GM12892 (cell line): Measurements from ENCODE around the gene CDX1.

Source experiments
- DNase-seq: peaks from one replicate; pipeline ENCODE4 v3.0.0; 2011; ENCODE audit not compliant: insufficient read length
- FAIRE-seq: peaks from 2 replicates; lab custom pipeline; 2011; peaks lifted over from hg19 to GRCh38; lab: Jason Lieb, UNC
- POLR2A ChIP-seq: IDR thresholded peaks from 2 replicates; pipeline ENCODE4 v1.6.1; 2011; ENCODE audit warnings: low read depth, low read length, control low read depth
- POLR2AphosphoS5 ChIP-seq: IDR thresholded peaks from 2 replicates; pipeline ENCODE4 v1.6.1; 2011; ENCODE audit warnings: low read depth, low read length, control low read depth
- TAF1 ChIP-seq: IDR thresholded peaks from 2 replicates; pipeline ENCODE4 v1.6.1; 2011; ENCODE audit warnings: low read depth, mild to moderate bottlenecking, control low read depth, low read length, borderline replicate concordance

The CDX1 gene

DNA sequence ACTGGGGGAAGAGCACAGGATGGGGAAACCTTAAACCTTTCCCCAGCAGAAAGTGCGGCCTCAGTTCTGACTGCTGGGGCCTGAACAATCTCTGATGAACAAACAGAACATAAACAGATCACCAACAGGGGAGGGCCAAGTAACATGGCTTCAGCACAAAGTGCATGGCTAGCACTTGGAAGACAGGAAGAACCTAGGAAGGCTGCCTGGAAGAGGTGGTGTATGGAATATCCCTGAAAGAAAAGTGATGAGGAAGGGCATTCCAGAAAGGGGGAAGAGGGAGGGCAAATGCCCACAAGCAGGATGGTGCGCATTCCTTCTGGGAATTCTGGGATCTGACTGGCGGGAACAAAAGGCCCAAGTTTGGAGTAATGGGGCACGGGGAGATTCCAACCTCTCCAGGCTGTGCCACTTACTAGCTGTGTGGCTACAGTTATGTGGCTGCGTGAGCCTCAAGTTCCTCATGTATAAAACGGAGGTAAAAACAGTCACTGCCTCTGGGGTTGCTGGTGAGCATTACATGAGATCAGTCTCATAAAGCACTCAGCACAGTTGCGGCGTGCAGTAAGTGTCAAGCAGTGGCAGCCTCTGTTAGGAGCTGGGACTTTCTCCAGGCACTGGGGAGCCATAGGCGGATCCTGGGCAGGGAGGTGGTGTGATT, 12.5 kb upstream of the CDX1 start:
- FAIRE-seq = peak; percentile 83

GRCh38 chr5:150154618-150155128, 11.9 kb upstream of the CDX1 start:
- DNase-seq (no peak), FAIRE-seq (no peak)
- TF ChIP-seq POLR2A (no peak), POLR2AphosphoS5 (no peak), TAF1 (no peak)

More for the DNA sequence above, 12.5 kb upstream of the CDX1 start:
- no peak for TF ChIP-seq POLR2A
- TF ChIP-seq TAF1 = no peak
- TF ChIP-seq POLR2AphosphoS5 = no peak
- no peak for DNase-seq

GRCh38 chr5:150155258-150156026, 11.1 kb upstream of the CDX1 start, which contains the start of gene PDGFRB:
TSS of gene PDGFRB (minus strand) at chr5:150155845. CDS start at chr5:150137047, 18,798 bp downstream.
- FAIRE-seq = peak; percentile 53
- TF ChIP-seq POLR2AphosphoS5 (no peak), POLR2A (no peak), TAF1 (no peak)
- DNase-seq = peak; percentile 71

GRCh38 chr5:150156027-150156368, 10.6 kb upstream of the CDX1 start:
- FAIRE-seq (no peak), DNase-seq (no peak)
- TF ChIP-seq POLR2A (no peak), POLR2AphosphoS5 (no peak), TAF1 (no peak)

DNA sequence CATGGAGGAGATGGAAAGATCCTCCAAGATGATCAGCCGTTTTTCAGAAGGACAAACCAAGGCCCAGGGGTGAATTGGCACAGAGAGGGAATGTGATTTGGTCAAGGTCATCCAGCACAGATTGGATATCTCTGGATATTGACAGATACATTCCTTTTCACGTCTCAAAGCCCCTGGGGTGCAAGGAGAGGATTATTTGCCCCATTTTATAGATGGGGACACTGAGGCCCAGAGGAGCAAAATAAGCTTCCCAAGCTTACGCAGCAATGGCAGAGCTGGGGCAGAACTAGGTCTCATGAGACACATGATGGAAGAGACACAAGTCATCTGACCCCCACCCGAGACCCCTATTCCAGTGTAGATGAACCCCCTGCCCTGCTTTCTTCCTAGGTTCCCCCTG, 10.0 kb upstream of the CDX1 start:
- no peak for FAIRE-seq
- DNase-seq = no peak
- TF ChIP-seq TAF1 (no peak), POLR2A (no peak), POLR2AphosphoS5 (no peak)

DNA sequence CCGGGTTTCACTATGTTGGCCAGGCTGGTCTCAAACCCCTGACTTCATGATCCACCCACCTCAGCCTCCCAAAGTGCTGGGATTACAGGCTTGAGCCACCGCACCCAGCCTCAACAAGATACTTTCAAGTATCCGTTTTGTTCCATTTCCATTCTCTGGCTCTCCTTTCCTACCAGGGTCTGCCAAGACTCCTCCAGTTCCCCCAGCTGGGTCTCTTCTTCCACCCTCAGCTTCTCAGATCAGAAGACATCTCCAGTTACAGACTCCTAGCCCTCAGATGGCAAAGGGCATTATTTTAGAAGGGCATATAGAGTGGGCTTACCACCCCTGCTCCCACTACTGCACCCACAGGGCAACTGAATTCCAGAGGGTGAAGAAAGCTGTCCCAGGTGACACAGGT, 9.4 kb upstream of the CDX1 start:
- DNase-seq (no peak), FAIRE-seq (no peak)
- TF ChIP-seq POLR2A = no peak
- TF ChIP-seq TAF1 = no peak
- TF ChIP-seq POLR2AphosphoS5 = no peak

- no peak for TF ChIP-seq POLR2AphosphoS5
- TF ChIP-seq TAF1 = no peak
- no peak for TF ChIP-seq POLR2A
- no peak for DNase-seq
- FAIRE-seq = no peak
Measured at GRCh38 chr5:150158170-150158949, 8.2 kb upstream of the CDX1 start.

GRCh38 chr5:150159031-150159430, 7.5 kb upstream of the CDX1 start:
- no peak for FAIRE-seq

DNA sequence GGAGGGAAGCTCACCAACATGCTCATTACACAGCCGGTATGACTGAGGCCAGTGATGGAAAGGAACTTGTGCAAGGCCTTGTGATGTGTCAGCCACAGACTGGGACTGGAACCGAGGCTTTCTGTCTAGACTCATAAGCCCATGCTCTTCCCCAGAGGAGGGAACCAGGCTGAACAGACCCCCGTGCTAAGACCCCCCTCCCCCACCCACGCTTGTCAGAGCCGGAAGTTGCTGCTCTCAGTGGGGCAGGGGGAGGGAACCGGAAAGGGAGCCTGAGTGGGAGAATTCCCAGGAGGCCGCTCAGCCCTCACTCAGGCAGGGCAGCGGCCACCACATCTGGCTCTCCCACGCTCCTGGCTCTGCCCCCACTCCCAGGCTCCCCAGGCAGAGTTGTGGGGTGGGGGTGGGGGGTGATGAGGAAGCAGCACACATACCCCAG, 6.8 kb upstream of the CDX1 start:
- TF ChIP-seq POLR2A (no peak), TAF1 (no peak), POLR2AphosphoS5 (no peak)
- FAIRE-seq (no peak), DNase-seq (no peak)

More at GRCh38 chr5:150159031-150159430, 7.5 kb upstream of the CDX1 start:
- TF ChIP-seq POLR2AphosphoS5 = no peak
- no peak for TF ChIP-seq POLR2A
- TF ChIP-seq TAF1 = no peak
- no peak for DNase-seq

- no peak for TF ChIP-seq TAF1
- no peak for TF ChIP-seq POLR2AphosphoS5
- TF ChIP-seq POLR2A = no peak
- FAIRE-seq (no peak), DNase-seq (no peak)
Measured at GRCh38 chr5:150160448-150161081, 6.0 kb upstream of the CDX1 start.

DNA sequence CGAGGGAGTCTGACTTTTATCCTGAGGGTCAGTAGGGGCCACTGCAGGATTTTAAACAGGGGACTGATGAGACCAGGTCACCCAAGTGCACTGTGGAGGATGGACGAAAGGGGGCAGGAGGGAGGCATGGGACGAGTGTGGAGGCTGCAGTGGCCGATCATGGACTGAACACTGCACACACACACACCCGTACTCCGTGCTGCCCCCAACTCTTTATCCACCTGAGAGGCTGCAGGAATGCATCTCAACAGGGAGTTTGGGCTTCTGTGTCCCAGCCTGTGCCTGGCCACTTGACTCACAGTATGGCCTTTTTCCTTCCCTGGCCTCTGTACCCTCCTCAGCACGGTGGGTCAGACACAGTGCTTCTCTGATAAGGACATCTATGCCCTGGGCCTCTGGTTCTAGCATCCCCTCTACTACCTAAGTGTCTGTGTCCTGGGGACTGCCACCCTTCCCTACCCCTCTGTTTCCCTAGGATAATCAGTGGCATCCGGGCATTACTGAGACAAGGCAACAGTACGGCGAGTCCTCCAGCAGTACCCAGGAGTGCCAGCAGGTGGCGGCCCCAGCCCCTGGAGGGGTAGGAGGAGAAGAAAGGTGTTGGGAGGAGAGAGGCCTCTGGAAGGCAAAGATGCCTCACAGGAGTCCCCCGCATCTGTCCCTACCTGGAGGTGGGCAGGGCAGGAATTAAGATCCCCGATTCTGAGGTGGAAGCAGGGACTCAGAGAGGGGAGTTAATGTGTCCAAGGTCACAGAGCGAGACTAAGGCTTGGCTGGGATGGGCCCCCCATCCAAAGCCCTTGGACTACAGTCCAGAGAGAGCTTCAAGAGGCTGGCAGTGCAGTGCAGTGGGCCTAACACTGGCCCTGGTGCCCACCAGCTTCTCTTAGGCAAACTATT, 5.1 kb upstream of the CDX1 start:
- DNase-seq = peak; percentile 79
- TF ChIP-seq POLR2AphosphoS5 (no peak), TAF1 (no peak)
- FAIRE-seq = peak; percentile 53
